GM19238 (cell line): ENCODE measurements around the gene EIF2B1.

Experiments
- DNase-seq: peaks from one replicate; pipeline ENCODE4 v3.0.0; 2011; ENCODE audit warnings: low spot score; ENCODE audit not compliant: insufficient read length

The EIF2B1 gene

DNA sequence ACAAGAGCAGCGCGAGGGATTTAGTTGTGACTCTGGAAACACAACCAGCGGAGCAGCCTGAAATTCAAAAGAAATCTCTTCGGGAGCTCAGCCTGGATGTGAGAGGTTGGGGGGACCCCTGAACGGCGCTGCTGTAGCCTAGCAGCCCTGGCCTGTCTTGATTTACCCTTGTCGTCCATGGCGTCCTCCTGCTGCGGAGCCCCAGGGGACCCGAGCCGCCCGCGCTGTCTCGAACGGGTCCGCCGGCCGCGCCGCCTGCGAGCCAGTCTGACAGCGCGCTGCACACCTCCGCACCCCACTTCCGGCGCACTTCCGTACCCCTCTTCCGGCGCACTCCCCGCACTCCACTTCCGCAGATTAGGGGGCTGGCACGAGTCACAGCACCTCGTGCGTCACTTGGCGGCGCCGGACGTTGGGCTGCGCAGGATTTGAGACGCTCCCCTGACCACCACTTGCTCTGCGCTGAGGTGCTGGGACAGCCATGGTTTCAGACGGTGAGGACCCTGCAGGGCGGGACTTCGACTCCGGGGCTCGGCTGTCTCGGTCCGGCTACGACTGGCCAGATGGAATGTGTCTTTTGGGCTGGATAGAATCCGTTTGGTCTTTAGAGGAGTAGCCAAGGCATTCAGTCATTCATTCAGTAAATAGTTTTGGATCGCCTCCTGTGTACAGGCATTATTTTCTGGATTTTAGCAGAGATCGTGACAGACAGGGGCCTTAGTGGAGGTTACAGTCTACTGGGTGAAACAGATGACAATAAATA lies at the start of gene EIF2B1, which contains the start of gene GTF2H3:
TSS of gene EIF2B1 (minus strand) at position 308 of the 763 bp plus-strand sequence. CDS start at position 179, 129 bp downstream.
TSS of gene GTF2H3 (plus strand) at position 451 of the 763 bp plus-strand sequence. CDS start at position 482, 31 bp downstream.
- peak; percentile 98 for DNase-seq

DNA sequence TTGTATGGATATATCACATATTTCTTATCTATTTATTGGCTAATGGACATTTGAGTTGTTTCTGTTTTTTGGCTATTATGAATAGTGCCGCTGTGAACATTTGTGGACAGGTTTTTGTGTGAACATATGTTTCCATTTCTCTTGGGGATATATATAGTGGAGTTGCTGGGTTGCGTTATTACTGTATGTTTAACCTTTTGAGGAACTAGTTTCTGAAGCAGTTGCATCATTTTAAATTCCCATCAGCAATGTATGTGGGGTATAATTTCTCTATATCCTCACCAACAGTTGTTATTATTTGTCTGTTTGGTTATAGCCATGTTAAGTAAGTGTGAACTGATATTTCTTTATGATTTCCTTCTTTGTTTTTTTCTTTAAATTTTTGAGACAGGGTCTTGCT lies 48.1 kb upstream of the EIF2B1 start:
- no peak for DNase-seq

- no peak for DNase-seq
Observed at GRCh38 chr12:123678981-123679380, 45.5 kb upstream of the EIF2B1 start.

DNA sequence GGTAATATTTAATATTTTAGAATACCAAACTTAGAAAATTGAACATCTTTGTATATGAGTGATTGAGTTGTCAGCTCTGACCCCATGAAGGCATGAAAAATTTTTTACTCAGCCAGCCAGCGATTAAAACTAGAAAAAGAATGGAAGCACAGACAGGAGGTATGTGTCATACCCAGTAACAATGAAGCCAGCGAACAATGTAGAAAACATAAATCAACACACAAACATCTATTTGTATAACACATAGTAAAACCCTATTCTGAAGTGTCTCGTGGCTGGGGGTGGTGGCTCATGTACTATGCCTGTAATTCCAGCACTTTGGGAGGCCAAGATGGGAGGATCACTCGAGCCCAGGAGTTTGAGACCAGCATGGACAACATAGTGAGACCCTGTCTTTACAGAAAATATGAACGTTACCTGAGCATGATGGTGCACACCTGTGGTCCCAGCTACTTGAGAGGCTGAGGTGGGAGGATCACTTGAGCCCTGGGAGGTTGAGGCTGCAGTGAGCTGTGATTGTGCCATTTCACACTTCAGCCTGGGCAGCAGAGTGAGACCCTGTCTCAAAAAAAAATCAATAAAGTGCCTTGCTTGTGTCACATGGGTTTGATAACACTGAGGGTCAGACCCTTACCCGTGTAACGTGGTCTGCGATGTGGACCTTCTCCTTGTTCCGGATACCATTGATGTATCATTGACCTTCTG lies 43.3 kb upstream of the EIF2B1 start:
- DNase-seq, result no peak

DNA sequence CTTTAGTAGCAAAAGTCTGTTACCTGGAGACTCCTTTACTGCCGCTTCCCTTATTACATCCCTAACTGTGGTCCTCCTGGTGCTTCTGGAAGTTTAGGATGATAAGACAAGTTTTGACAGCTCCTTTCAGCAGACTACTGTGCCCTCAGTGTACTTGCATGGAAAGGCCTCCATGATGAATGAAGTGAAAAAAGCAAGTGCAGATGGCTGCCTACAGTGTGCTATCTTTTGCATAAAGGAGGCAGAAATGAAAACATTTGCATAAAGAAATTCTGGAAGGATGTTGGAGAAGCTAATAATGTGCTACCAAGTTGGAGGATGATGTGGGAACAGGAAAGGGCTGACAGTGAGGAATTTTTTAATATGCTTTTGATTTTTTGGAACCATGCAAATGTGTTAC lies 42.0 kb upstream of the EIF2B1 start:
- DNase-seq, result no peak

- DNase-seq, result no peak
Observed at GRCh38 chr12:123671876-123672275, 38.4 kb upstream of the EIF2B1 start.

GRCh38 chr12:123670882-123671728 lies 37.6 kb upstream of the EIF2B1 start, which contains the start of gene TCTN2:
TSS of gene TCTN2 (plus strand) at chr12:123671113. CDS start at chr12:123671241, 128 bp downstream.
- DNase-seq, result peak; percentile 98

DNA sequence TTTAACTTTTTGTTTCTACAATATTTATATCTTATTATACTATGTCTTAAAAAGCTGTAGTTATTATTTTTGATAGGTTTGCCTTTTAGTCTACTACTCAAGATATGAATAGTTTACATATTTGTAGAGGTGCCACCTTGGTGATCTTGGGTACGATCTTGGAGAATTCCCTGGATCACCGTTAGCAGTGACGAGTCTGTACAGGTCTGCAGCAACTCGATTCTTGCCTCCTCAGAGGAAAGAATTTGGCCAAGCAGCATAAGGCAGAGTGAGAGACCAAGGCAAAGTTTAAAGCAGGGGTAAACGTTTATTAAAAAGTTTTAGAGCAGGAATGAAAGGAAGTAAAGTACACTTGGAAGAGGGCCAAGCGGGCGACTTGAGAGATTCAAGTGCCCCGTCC lies 34.3 kb upstream of the EIF2B1 start:
- no peak for DNase-seq

DNA sequence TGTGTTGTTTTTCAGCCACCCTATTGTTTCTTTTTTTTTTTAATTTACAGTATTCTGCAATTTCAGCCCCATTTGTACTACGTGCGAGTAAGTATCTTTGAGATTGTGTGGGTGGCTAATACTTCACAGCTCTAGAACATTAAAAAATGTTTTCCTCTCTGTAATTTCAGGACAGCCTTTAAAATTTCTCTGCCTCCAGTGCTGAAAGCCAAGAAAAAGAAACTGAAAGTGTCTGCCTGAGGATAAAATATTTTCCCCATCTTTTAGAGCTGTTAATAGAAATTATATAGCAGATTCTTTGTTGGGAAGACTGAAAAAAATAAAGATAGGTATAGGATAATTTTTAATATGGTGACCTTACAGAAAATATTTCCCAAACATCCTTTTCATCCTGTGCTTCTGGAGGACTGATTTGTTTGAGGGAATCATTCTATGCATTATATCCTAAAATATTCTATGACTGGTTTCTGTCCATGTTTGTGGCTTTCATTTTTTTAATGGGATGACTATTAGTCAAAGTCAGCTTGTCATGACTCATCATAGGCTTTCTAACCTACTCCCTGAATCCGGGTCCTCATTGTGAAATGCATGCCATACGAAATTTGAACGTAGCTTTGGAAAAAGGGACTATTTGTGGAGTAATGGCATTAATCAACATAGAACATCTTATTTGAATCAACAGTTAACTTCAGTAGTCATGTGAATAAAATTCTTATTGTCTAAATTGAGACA lies 26.7 kb upstream of the EIF2B1 start:
- no peak for DNase-seq

GRCh38 chr12:123657211-123657610 lies 23.7 kb upstream of the EIF2B1 start:
- no peak for DNase-seq

DNA sequence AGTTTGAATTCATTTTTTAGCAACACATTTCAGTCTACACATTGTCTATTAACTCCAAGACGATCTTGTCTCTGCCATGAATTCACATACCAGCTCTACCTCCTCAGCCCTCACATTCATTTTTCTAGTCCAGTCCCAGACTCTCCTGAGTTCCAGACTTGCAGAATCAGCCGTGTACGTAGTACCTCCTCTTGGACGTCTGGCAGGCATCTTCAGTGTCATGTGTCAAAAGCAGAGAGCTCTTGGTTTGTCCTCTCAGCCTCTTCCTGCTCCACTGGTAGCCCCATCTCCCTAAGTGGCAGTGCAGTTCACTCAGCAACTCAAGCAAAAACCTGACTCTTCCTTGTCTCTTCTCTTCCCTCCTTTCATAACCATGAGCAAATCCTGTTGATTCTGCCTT lies 22.9 kb upstream of the EIF2B1 start:
- DNase-seq, result no peak

GRCh38 chr12:123655420-123655819 lies 21.9 kb upstream of the EIF2B1 start:
- DNase-seq, result peak; percentile 40

DNA sequence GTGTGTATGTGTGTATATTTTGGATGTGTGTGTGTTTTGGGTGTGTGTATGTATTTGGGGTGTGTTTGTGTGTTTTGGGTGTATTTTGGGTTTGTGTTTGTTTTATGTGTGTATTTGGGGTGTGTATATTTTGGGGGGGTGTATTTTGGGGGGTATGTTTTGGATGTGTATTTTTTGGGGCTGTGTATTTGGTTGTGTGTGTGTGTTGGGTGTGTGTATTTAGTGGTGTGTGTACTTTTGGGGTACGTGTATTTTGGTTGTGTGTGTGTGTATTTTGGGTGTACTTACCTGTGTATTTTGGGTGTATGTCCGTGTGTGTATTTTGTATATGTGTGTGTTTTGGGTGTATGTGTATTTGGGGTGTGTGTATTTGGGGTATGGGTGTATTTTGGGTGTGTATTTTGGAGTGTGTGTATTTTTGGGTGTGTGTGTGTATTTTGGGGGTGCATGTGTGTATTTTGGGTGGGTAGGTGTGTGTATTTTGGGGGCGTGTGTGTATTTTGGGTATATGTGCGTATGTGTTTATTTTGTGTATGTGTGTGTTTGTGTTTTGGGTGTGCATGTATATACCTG lies 20.7 kb upstream of the EIF2B1 start:
- no peak for DNase-seq

DNA sequence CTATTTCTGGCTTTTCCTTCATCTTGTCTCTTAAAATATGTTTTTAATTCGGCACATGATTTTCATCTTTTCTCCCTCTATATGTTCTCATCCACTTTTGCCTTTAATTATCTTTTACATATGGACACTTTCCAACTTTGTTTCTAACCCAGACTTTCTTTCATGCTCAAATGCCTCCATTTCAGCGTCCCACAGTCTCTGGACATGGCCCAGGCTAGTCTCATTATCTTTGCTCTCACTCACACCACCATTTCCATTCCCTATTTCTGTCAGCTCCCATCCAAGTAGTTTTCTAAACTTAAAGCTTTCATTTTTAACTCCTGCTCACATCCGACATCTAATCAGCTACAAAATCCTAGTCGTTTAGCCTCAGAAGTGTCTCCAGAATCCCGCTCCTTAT lies 14.9 kb upstream of the EIF2B1 start:
- no peak for DNase-seq

DNA sequence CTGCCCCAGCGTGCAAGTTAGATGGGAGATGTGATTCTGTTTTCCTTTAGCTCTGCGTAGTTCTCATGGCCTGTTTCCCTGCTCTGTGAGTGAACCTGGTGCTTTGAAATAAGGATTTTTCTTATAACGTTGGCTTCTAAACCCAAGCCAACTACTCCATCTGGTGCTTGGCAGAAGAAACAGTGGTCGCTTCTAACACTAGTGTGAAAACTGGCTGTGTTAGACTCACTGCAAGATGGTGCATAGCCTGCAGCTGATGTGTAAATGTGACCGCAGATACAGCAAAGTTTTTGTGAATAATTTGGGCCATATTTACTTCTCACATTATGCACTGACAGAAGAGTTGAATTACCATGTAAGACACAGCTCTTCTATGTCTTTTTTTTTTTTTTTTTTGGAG lies 12.4 kb upstream of the EIF2B1 start:
- no peak for DNase-seq

- DNase-seq, result no peak
Observed at GRCh38 chr12:123645380-123645779, 11.9 kb upstream of the EIF2B1 start.

GRCh38 chr12:123643911-123644310 lies 10.4 kb upstream of the EIF2B1 start:
- DNase-seq, result no peak

DNA sequence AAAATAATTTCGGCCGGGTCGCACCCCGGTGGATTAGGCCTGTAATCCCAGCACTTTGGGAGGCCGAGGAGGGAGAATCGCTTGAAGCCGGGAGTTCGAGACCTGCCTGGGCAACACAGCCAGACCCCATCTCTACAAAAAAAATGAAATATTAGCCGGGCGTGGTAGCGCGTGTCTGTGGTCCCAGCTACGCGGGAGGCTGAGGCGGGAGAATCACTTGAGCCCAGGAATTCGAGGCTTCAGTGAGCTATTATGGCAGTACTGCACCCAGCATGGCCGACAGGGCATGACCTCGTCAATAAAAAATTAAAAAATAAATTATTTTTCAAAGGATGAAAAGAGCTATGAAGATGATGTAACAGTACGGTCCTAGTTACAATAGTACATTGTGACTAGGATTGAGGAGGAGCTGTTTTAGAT lies 666 bp upstream of the EIF2B1 start:
- no peak for DNase-seq

GRCh38 chr12:123621619-123622530 lies 11.6 kb downstream of the EIF2B1 start:
- no peak for DNase-seq

DNA sequence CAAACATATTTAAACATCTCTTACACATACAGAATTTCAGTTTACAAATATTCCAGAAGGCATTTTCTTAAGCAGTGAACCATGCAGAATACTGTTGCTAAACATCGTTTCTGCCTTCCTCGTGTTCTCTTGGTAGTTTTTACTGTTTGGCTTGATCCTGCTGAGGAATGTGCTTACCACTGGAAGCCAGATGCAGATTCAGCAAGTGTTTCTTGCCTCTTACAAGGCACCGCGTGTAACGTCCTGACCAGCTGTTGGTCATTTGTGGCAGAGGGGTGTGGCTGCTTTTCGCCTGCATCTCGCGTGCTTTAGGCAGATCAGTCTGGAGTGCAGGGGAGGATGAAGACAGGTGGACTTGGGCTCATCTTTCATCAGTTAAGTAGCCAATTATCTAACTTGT lies 12.4 kb downstream of the EIF2B1 start:
- no peak for DNase-seq
